ENCODE results near the gene NLGN3. TPM values are rescaled to one million over a fixed set of nuclear protein-coding genes. Genes with fewer than 3 reads are reported as not detected.

NLGN3 gene
- total and polyA plus RNA-seq, 2 of the 8 experiments (the other 6 are each of a cell fraction or from before 2014, with no cell fraction given) = 12.0 to 14.8 TPM

DNA sequence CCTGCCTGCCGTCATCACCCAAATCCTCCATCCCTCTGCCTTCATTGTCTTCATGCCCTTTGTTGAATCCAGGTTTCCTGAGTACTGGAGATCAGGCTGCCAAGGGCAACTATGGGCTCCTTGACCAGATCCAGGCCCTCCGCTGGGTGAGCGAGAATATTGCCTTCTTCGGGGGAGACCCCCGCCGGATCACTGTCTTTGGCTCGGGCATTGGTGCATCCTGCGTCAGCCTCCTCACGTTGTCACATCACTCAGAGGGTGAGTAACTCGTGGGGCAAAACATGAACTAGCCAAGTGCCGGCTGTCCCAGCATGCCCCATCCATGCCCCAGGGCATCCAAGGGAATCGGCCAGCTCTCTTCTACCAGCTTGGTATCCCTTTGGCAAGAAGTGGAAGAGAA lies 19.4 kb downstream of the NLGN3 start (continued):
- TF ChIP-seq, protein P1, sequence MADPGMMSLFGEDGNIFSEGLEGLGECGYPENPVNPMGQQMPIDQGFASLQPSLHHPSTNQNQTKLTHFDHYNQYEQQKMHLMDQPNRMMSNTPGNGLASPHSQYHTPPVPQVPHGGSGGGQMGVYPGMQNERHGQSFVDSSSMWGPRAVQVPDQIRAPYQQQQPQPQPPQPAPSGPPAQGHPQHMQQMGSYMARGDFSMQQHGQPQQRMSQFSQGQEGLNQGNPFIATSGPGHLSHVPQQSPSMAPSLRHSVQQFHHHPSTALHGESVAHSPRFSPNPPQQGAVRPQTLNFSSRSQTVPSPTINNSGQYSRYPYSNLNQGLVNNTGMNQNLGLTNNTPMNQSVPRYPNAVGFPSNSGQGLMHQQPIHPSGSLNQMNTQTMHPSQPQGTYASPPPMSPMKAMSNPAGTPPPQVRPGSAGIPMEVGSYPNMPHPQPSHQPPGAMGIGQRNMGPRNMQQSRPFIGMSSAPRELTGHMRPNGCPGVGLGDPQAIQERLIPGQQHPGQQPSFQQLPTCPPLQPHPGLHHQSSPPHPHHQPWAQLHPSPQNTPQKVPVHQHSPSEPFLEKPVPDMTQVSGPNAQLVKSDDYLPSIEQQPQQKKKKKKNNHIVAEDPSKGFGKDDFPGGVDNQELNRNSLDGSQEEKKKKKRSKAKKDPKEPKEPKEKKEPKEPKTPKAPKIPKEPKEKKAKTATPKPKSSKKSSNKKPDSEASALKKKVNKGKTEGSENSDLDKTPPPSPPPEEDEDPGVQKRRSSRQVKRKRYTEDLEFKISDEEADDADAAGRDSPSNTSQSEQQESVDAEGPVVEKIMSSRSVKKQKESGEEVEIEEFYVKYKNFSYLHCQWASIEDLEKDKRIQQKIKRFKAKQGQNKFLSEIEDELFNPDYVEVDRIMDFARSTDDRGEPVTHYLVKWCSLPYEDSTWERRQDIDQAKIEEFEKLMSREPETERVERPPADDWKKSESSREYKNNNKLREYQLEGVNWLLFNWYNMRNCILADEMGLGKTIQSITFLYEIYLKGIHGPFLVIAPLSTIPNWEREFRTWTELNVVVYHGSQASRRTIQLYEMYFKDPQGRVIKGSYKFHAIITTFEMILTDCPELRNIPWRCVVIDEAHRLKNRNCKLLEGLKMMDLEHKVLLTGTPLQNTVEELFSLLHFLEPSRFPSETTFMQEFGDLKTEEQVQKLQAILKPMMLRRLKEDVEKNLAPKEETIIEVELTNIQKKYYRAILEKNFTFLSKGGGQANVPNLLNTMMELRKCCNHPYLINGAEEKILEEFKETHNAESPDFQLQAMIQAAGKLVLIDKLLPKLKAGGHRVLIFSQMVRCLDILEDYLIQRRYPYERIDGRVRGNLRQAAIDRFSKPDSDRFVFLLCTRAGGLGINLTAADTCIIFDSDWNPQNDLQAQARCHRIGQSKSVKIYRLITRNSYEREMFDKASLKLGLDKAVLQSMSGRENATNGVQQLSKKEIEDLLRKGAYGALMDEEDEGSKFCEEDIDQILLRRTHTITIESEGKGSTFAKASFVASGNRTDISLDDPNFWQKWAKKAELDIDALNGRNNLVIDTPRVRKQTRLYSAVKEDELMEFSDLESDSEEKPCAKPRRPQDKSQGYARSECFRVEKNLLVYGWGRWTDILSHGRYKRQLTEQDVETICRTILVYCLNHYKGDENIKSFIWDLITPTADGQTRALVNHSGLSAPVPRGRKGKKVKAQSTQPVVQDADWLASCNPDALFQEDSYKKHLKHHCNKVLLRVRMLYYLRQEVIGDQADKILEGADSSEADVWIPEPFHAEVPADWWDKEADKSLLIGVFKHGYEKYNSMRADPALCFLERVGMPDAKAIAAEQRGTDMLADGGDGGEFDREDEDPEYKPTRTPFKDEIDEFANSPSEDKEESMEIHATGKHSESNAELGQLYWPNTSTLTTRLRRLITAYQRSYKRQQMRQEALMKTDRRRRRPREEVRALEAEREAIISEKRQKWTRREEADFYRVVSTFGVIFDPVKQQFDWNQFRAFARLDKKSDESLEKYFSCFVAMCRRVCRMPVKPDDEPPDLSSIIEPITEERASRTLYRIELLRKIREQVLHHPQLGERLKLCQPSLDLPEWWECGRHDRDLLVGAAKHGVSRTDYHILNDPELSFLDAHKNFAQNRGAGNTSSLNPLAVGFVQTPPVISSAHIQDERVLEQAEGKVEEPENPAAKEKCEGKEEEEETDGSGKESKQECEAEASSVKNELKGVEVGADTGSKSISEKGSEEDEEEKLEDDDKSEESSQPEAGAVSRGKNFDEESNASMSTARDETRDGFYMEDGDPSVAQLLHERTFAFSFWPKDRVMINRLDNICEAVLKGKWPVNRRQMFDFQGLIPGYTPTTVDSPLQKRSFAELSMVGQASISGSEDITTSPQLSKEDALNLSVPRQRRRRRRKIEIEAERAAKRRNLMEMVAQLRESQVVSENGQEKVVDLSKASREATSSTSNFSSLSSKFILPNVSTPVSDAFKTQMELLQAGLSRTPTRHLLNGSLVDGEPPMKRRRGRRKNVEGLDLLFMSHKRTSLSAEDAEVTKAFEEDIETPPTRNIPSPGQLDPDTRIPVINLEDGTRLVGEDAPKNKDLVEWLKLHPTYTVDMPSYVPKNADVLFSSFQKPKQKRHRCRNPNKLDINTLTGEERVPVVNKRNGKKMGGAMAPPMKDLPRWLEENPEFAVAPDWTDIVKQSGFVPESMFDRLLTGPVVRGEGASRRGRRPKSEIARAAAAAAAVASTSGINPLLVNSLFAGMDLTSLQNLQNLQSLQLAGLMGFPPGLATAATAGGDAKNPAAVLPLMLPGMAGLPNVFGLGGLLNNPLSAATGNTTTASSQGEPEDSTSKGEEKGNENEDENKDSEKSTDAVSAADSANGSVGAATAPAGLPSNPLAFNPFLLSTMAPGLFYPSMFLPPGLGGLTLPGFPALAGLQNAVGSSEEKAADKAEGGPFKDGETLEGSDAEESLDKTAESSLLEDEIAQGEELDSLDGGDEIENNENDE (IDR thresholded peaks at IDR 0.05; ENCODE audit: insufficient replicate concordance, low read length) = no peak
- no peak for TF ChIP-seq TCF12 (IDR thresholded peaks at IDR 0.05; ENCODE audit: low read depth, low read length)
- no peak for TF ChIP-seq JUN (IDR thresholded peaks at IDR 0.05; ENCODE audit: low read depth, low read length)
- TF ChIP-seq, protein P2, sequence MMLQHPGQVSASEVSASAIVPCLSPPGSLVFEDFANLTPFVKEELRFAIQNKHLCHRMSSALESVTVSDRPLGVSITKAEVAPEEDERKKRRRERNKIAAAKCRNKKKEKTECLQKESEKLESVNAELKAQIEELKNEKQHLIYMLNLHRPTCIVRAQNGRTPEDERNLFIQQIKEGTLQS (IDR thresholded peaks at IDR 0.05; ENCODE audit: insufficient read depth, low read depth, low read length) = no peak
- TF ChIP-seq SIRT6 (IDR thresholded peaks at IDR 0.05; ENCODE audit: low read length) = no peak
- no peak for TF ChIP-seq YY1 (IDR thresholded peaks at IDR 0.05; ENCODE audit: low read depth, low read length)
- no peak for TF ChIP-seq SIN3A (conservative IDR thresholded peaks at IDR 0.05 in 1 of 2, IDR thresholded peaks at IDR 0.05 in 1 of 2; ENCODE audit: low read depth in 1 of 2, low read length in 2 of 2)
- TF ChIP-seq RAD21 (IDR thresholded peaks at IDR 0.05 in 1 of 2, conservative IDR thresholded peaks at IDR 0.05 in 1 of 2; ENCODE audit: low read depth in 2 of 2, low read length in 2 of 2) = no peak
- TF ChIP-seq BRCA1 (IDR thresholded peaks at IDR 0.05; ENCODE audit: low read depth, low read length) = no peak
- TF ChIP-seq RNF2 (IDR thresholded peaks at IDR 0.05; ENCODE audit: borderline replicate concordance, low read depth, low read length, missing control alignments, poor library complexity, severe bottlenecking) = no peak
